ENCODE measurements around the gene SLC27A2.

SLC27A2 gene

DNA sequence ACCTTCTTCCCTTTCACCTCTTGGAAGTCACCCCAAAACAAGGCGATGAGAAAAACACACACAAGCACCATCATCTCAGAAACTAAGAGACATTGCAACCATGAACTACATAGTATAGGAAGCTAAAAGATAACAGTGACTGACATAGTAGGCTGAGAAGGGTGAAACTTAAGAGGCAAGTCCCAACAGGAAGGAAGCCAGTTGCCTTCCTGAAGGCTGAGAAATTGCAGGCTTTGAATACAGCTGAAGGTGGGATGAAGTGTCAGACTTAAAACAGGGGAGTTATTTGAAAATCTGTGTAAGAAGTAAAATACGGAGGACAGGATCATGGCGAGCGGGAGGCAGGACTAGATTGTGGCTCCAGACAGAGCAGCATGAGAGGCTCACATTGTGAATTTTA lies 27.8 kb downstream of the SLC27A2 start:
- Mint-ChIP-seq H3K4me1 (peaks cover 19% of the 10 kb centered on the region), H3K4me3 (no peak overlapping the region), H3K9me3 (peaks cover 30% of the 10 kb centered on the region), H3K36me3 (ENCODE audit: low read depth) (peaks cover 6% of the 10 kb centered on the region), H3K27me3 (ENCODE audit: low read depth, poor library complexity) (no peaks in the 10 kb centered on the region), H3K27ac (no peak overlapping the region)
- DNase-seq = no peak
- TF ChIP-seq, protein P1, sequence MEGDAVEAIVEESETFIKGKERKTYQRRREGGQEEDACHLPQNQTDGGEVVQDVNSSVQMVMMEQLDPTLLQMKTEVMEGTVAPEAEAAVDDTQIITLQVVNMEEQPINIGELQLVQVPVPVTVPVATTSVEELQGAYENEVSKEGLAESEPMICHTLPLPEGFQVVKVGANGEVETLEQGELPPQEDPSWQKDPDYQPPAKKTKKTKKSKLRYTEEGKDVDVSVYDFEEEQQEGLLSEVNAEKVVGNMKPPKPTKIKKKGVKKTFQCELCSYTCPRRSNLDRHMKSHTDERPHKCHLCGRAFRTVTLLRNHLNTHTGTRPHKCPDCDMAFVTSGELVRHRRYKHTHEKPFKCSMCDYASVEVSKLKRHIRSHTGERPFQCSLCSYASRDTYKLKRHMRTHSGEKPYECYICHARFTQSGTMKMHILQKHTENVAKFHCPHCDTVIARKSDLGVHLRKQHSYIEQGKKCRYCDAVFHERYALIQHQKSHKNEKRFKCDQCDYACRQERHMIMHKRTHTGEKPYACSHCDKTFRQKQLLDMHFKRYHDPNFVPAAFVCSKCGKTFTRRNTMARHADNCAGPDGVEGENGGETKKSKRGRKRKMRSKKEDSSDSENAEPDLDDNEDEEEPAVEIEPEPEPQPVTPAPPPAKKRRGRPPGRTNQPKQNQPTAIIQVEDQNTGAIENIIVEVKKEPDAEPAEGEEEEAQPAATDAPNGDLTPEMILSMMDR (IDR thresholded peaks at IDR 0.05) = no peak

DNA sequence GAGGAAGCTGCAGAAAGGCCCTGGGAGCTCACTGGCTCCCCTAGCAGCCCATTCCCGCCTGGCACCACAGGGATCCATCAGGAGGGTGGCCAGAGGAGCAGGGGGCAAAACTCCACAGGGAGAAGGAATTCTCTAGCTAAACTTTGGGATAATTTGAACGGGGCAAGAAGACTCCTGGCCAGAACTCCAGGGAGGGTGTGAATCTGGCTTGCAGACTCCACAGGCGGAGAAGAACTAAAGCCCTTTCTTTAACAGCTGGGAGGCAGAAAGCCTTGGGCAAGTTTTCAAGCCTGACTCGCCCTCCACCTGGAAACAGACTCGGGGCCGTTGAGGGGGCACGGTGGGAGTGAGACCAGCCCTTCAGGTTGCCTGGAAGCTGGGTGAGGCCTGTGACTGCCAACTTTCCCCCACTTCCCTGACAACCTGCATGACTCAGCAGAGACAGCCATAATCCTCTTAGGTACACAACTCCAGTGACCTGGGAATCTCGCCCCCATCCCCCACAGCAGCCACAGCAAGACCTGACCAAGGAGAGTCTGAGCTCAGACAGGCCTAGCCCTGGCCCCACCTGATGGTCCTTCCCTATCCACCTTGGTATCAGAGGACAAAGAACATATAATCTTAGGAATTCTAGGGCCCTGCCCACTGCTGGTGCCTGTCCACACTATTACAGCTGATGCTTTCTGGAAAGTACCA lies 28.6 kb downstream of the SLC27A2 start:
- no peak for DNase-seq
- no peaks in the 10 kb centered on the region for H3K27me3 Mint-ChIP-seq (ENCODE audit: low read depth, poor library complexity)
- peaks cover 19% of the 10 kb centered on the region for H3K4me1 Mint-ChIP-seq
- TF ChIP-seq, protein P1 (IDR thresholded peaks at IDR 0.05) = no peak
- peaks cover 38% of the 10 kb centered on the region for H3K9me3 Mint-ChIP-seq
- H3K27ac Mint-ChIP-seq = no peak overlapping the region
- peaks cover 6% of the 10 kb centered on the region for H3K36me3 Mint-ChIP-seq (ENCODE audit: low read depth)
- H3K4me3 Mint-ChIP-seq = no peak overlapping the region

DNA sequence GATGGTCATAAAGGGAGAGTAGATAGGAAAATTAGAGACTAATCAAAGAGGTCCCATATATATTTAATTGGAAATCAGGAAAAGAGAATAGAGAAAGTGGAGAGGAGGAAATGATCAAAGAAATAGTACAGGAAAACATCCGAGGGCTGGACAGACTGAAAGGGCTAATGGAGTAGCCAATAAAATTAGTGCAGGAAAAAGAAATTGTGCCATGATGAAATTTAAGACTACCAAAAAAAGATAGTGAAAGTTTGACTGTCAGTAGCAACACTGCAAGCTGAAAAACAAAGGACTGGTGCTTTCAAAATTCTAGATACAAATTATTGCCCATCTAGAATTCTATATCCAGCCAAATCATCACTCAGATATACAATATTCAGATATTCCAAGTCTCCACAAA lies 36.3 kb downstream of the SLC27A2 start:
- Mint-ChIP-seq H3K4me1 (peaks cover 6% of the 10 kb centered on the region), H3K9me3 (peaks cover 24% of the 10 kb centered on the region), H3K4me3 (no peak overlapping the region), H3K36me3 (ENCODE audit: low read depth) (no peaks in the 10 kb centered on the region), H3K27me3 (ENCODE audit: low read depth, poor library complexity) (peaks cover 11% of the 10 kb centered on the region), H3K27ac (no peak overlapping the region)
- DNase-seq = no peak
- TF ChIP-seq, protein P1 (IDR thresholded peaks at IDR 0.05) = no peak

DNA sequence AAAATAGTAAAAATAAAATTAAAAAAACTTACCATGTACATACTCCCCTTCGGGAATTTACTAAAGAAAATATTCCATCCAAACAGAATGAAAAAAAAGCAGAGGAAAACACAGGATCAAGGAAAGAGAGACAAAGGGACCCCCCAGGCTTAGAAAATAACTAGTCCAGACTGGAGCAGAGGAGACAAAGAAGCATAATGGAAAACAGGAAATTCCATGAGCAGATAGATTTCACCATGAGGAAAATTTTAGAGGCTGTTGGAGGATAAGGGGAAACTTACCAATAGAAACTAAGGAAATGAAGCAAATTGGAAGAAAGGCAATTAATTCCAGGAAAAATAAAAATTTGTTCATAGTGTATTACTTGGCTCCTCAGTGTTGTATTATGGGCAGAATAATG lies 36.7 kb downstream of the SLC27A2 start:
- H3K9me3 Mint-ChIP-seq = peaks cover 22% of the 10 kb centered on the region
- DNase-seq = no peak
- H3K36me3 Mint-ChIP-seq (ENCODE audit: low read depth) = no peaks in the 10 kb centered on the region
- TF ChIP-seq, protein P1 (IDR thresholded peaks at IDR 0.05) = no peak
- H3K27ac Mint-ChIP-seq = no peak overlapping the region
- H3K4me3 Mint-ChIP-seq = no peak overlapping the region
- peaks cover 6% of the 10 kb centered on the region for H3K4me1 Mint-ChIP-seq
- peaks cover 11% of the 10 kb centered on the region for H3K27me3 Mint-ChIP-seq (ENCODE audit: low read depth, poor library complexity)

DNA sequence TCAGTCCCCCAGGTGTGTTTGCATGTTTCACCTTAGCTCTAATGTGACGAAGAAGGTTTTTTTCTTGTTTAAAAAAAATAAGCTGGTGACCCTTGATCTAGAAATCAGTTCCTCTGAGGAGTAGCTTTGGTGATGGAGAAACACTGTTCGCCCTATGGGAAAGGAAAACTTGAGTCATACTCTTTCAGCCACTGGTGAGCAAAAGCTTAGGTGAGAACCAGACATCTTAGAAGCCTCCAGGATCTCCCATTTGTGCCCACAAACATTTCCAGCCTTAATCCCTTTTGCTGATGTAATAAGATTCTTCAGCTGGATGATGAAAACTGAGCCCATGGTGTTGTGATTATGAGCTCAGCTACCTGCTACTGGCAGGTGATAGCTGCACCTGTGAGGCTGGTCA lies 37.8 kb downstream of the SLC27A2 start:
- H3K9me3 Mint-ChIP-seq = peaks cover 13% of the 10 kb centered on the region
- no peaks in the 10 kb centered on the region for H3K36me3 Mint-ChIP-seq (ENCODE audit: low read depth)
- H3K27me3 Mint-ChIP-seq (ENCODE audit: low read depth, poor library complexity) = peaks cover 11% of the 10 kb centered on the region
- TF ChIP-seq, protein P1 (IDR thresholded peaks at IDR 0.05) = no peak
- no peak overlapping the region for H3K4me3 Mint-ChIP-seq
- no peak overlapping the region for H3K27ac Mint-ChIP-seq
- no peak for DNase-seq
- H3K4me1 Mint-ChIP-seq = peaks cover 6% of the 10 kb centered on the region

DNA sequence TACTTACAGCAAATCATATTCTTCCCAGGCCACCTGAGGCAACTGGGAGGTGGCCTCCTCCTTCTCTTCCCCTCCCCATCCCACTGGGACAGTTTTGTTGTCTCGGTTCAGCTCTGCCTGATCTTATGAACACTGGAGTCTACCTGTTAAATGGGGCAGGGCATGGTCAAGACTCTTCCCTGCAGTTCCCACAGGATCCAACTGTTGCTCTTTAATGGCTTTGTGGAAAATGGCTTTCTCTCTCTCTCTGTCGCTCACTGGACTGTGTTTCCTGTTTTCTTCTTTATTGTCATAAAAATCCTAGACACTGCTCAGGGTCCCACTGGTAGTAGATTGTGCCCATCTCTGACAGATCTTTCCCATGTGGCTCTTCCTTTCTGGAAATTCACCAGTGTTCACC lies 40.2 kb downstream of the SLC27A2 start:
- Mint-ChIP-seq H3K27ac (no peak overlapping the region), H3K9me3 (no peaks in the 10 kb centered on the region), H3K27me3 (ENCODE audit: low read depth, poor library complexity) (peaks cover 11% of the 10 kb centered on the region), H3K4me1 (peaks cover 6% of the 10 kb centered on the region), H3K4me3 (no peak overlapping the region), H3K36me3 (ENCODE audit: low read depth) (no peaks in the 10 kb centered on the region)
- DNase-seq = no peak
- TF ChIP-seq, protein P1 (IDR thresholded peaks at IDR 0.05) = no peak

Data from nephron progenitor cell (in vitro differentiated cells).